Right cardiac atrium (tissue), 5 donors: ENCODE data around the gene NOL4L. TPM values are rescaled to one million over a fixed set of nuclear protein-coding genes. Genes with fewer than 3 reads are reported as not detected.

Source experiments
- ATAC-seq, 2 donors: fragments of 200-7000 bp; cut with Tn5 transposase; one replicate each; pipeline versions ENCODE4 v1.8.0 to v1.9.1; 2020; ENCODE audit warnings: moderate library complexity in 2 of 2, mild to moderate bottlenecking in 1 of 2
- DNase-seq, 3 donors: peaks; one replicate each; pipeline ENCODE4 v3.0.0-alpha.2; 2020
- H3K27ac ChIP-seq: one replicate; pipeline ENCODE4 v1.5.1; 2013; ENCODE audit warnings: mild to moderate bottlenecking, low read length, control low read depth, moderate library complexity
- H3K27me3 ChIP-seq: one replicate; pipeline ENCODE4 v1.6.1; 2013; ENCODE audit not compliant: control insufficient read depth, insufficient read depth
- H3K4me1 ChIP-seq: one replicate; pipeline ENCODE4 v1.6.1; 2013; ENCODE audit warnings: low read length; ENCODE audit not compliant: control insufficient read depth, insufficient read depth
- H3K4me3 ChIP-seq: one replicate; pipeline ENCODE4 v1.5.1; 2013; ENCODE audit warnings: low read length, control low read depth
- H3K9me3 ChIP-seq: one replicate; pipeline ENCODE4 v1.6.1; 2013; ENCODE audit warnings: low read length; ENCODE audit not compliant: control insufficient read depth
- WGBS: extraction: QIAGEN DNeasy Blood & Tissue Kit; methylation state at CpG from one replicate; pipeline ENCODE4 v1.1.7; 2013; 5-methylcytosine and 5-hydroxymethylcytosine counted together
- intact Hi-C, 4 donors: fragments of 100-400 bp; cut with DNase I; formaldehyde crosslinking; loops; one replicate each; pipeline versions ENCODE4 v1.11.0 to v1.14.0; 2022 to 2023
- polyA plus RNA-seq: library from polyadenylated mRNA; stranded (reverse); fragments of 200-250 nt; gene quantifications from one replicate; pipeline ENCODE4 v1.2.3, GENCODE V29; 2013
- total RNA-seq, 4 donors: library from RNA; stranded (reverse); fragmentation: NEBNext Ultra II Directional; extraction: Animal tissue kit (Norgen Biotek cat#: 25700); gene quantifications; one replicate each; pipeline ENCODE4 v1.2.1, GENCODE V29; 2021
- donor health status: healthy with polysubstance abuse.
- donor health status: DM: no; HTN: yes; CAD: no.
- donor health status: DM: no; HTN: no; CAD: no.
- donor health status: DM: no; HTN: yes; CAD: no; lungs with severe emphysema.
- donor health status: DM: yes; HTN: yes; CAD: no.

The NOL4L gene
- total and polyA plus RNA-seq, 5 donors, result 6.5 to 10.9 (median 8.3) TPM

GRCh38 chr20:32465092-32465900 lies 119.8 kb downstream of the NOL4L start:
- Histone ChIP-seq H3K27ac (peak overlapping the region; percentile 5), H3K4me3 (no peak overlapping the region), H3K4me1 (peaks cover 5% of the 10 kb centered on the region), H3K27me3 (no peaks in the 10 kb centered on the region), H3K9me3 (no peaks in the 10 kb centered on the region)
- WGBS, result 64% methylated on average over 24 of the region's 24 CpGs
- peak; percentile 40 to 63 for ATAC-seq
- intact Hi-C loops, result no loop called here
- peak; percentile 83 to 87 (median 86) for DNase-seq

- intact Hi-C loops, result no loop called here
- Histone ChIP-seq H3K9me3 (no peaks in the 10 kb centered on the region), H3K27ac (no peak overlapping the region), H3K4me3 (no peak overlapping the region), H3K4me1 (peaks cover 4% of the 10 kb centered on the region), H3K27me3 (no peaks in the 10 kb centered on the region)
- DNase-seq (peak in 1 of 3 donors; percentile 56), ATAC-seq (no peak)
- 91% methylated on average over 20 of the region's 20 CpGs for WGBS
Measured at GRCh38 chr20:32464401-32465091, 120.6 kb downstream of the NOL4L start.

- intact Hi-C loops, result no loop called here
- peak in 1 of 2 donors; percentile 10 for ATAC-seq
- H3K4me3 ChIP-seq, result no peak overlapping the region
- no peaks in the 10 kb centered on the region for H3K9me3 ChIP-seq
- H3K4me1 ChIP-seq, result peaks cover 4% of the 10 kb centered on the region
- H3K27me3 ChIP-seq, result no peaks in the 10 kb centered on the region
- DNase-seq, result peak; percentile 32 to 66 (median 65)
- no peak overlapping the region for H3K27ac ChIP-seq
- 69% methylated on average over 28 of the region's 28 CpGs for WGBS
Measured at GRCh38 chr20:32463642-32464400, 121.3 kb downstream of the NOL4L start.

- peak in 2 of 3 donors; percentile 37 to 42 for DNase-seq
- Histone ChIP-seq H3K9me3 (no peaks in the 10 kb centered on the region), H3K4me1 (peaks cover 4% of the 10 kb centered on the region), H3K27ac (no peak overlapping the region), H3K27me3 (no peaks in the 10 kb centered on the region), H3K4me3 (no peak overlapping the region)
- intact Hi-C loops, result no loop called here
- WGBS, result 75% methylated on average over 15 of the region's 15 CpGs
- ATAC-seq, result no peak
Measured at GRCh38 chr20:32462900-32463641, 122.1 kb downstream of the NOL4L start.

- Histone ChIP-seq H3K4me3 (no peak overlapping the region), H3K4me1 (peaks cover 7% of the 10 kb centered on the region), H3K9me3 (no peaks in the 10 kb centered on the region), H3K27ac (no peak overlapping the region), H3K27me3 (no peaks in the 10 kb centered on the region)
- intact Hi-C loops, result no loop called here
- DNase-seq, result peak in 2 of 3 donors; percentile 39 to 52
- ATAC-seq, result no peak
- 91% methylated on average over 17 of the region's 17 CpGs for WGBS
Measured at GRCh38 chr20:32461836-32462600, 123.1 kb downstream of the NOL4L start.

- peak in 2 of 3 donors; percentile 43 to 55 for DNase-seq
- H3K27me3 ChIP-seq, result no peaks in the 10 kb centered on the region
- peaks cover 9% of the 10 kb centered on the region for H3K4me1 ChIP-seq
- intact Hi-C loops, result no loop called here
- H3K4me3 ChIP-seq, result no peak overlapping the region
- H3K27ac ChIP-seq, result no peak overlapping the region
- H3K9me3 ChIP-seq, result no peaks in the 10 kb centered on the region
- 94% methylated on average over 24 of the region's 24 CpGs for WGBS
- ATAC-seq, result no peak
Measured at GRCh38 chr20:32460683-32461320, 124.3 kb downstream of the NOL4L start.

- intact Hi-C loops, result no loop called here
- no peaks in the 10 kb centered on the region for H3K9me3 ChIP-seq
- DNase-seq, result peak in 1 of 3 donors; percentile 17
- H3K27me3 ChIP-seq, result no peaks in the 10 kb centered on the region
- no peak for ATAC-seq
- WGBS, result 86% methylated on average over 15 of the region's 15 CpGs
- H3K27ac ChIP-seq, result no peak overlapping the region
- no peak overlapping the region for H3K4me3 ChIP-seq
- peaks cover 9% of the 10 kb centered on the region for H3K4me1 ChIP-seq
Measured at GRCh38 chr20:32460231-32460630, 124.9 kb downstream of the NOL4L start.

GRCh38 chr20:32458837-32459220 lies 126.3 kb downstream of the NOL4L start:
- Histone ChIP-seq H3K27me3 (no peaks in the 10 kb centered on the region), H3K27ac (no peak overlapping the region), H3K4me3 (no peak overlapping the region), H3K9me3 (no peaks in the 10 kb centered on the region), H3K4me1 (peaks cover 9% of the 10 kb centered on the region)
- ATAC-seq, result no peak
- peak in 2 of 3 donors; percentile 40 to 57 for DNase-seq
- intact Hi-C loops, result no loop called here
- WGBS, result 86% methylated on average over 12 of the region's 12 CpGs

- Histone ChIP-seq H3K9me3 (no peaks in the 10 kb centered on the region), H3K4me3 (no peak overlapping the region), H3K27me3 (no peaks in the 10 kb centered on the region), H3K4me1 (peaks cover 7% of the 10 kb centered on the region), H3K27ac (no peak overlapping the region)
- ATAC-seq, result no peak
- WGBS, result 81% methylated on average over 10 of the region's 10 CpGs
- DNase-seq, result peak in 2 of 3 donors; percentile 48 to 50
- intact Hi-C loops, result no loop called here
Measured at GRCh38 chr20:32458061-32458836, 126.9 kb downstream of the NOL4L start.
